IMR-90 (cell line): Measurements from ENCODE around the gene SOX21. TPM values are rescaled to one million over a fixed set of nuclear protein-coding genes. Genes with fewer than 3 reads are reported as not detected.

Source experiments
- ATAC-seq: fragments of 200-7000 bp; cut with Tn5 transposase; 2 replicates; pipeline ENCODE4 v1.9.1; 2020; ENCODE audit warnings: low read depth, mild to moderate bottlenecking, moderate library complexity
- BruUV-seq: library from RNA; stranded (reverse); fragments of 400-500 nt; replicated peaks from 2 replicates; lab custom pipeline; 2021; lab: Mats Ljungman, UMichigan
- CTCF ChIA-PET: fragments of 300-600 bp; formaldehyde crosslinking; extraction: SDS; loops from one replicate; lab custom pipeline; 2021; ENCODE audit warnings: antibody characterized with exemption; lab: Yijun Ruan, JAX
- POLR2A ChIA-PET: fragments of 300-600 bp; sonication (Branson Sonifier 250); formaldehyde crosslinking; loops from one replicate; lab custom pipeline; 2022; ENCODE audit warnings: antibody characterized with exemption; ENCODE audit not compliant: unreplicated experiment; lab: Charles Lee
- DNase-seq: peaks from one replicate; pipeline ENCODE4 v3.0.0; 2013
- H2AFZ ChIP-seq: replicated peaks from 2 replicates; pipeline ENCODE3; 2013; ENCODE audit warnings: low read length, mild to moderate bottlenecking; ENCODE audit not compliant: poor library complexity
- H2AK5ac ChIP-seq: 2 replicates; pipeline ENCODE4 v1.6.1; 2013; ENCODE audit warnings: low read depth, low read length, inconsistent platforms
- H2AK9ac ChIP-seq: replicated peaks from 2 replicates; pipeline ENCODE3; 2013; ENCODE audit warnings: mild to moderate bottlenecking, low read depth, low read length, moderate library complexity; ENCODE audit not compliant: poor library complexity
- H2BK120ac ChIP-seq: 2 replicates; pipeline ENCODE4 v1.6.1; 2013; ENCODE audit warnings: low read depth, low read length, inconsistent platforms
- H2BK15ac ChIP-seq: 3 replicates; pipeline ENCODE4 v1.6.1; 2013; ENCODE audit warnings: low read depth, low read length, inconsistent platforms
- H2BK20ac ChIP-seq: 2 replicates; pipeline ENCODE4 v1.6.1; 2013; ENCODE audit warnings: low read depth, mild to moderate bottlenecking, inconsistent platforms, low read length, moderate library complexity
- H2BK5ac ChIP-seq: 2 replicates; pipeline ENCODE4 v1.6.1; 2013; ENCODE audit warnings: mild to moderate bottlenecking, low read depth, low read length, inconsistent platforms; ENCODE audit not compliant: poor library complexity, severe bottlenecking
- H3K14ac ChIP-seq: replicated peaks from 2 replicates; pipeline ENCODE4 v1.6.1; 2013; ENCODE audit warnings: low read depth, low read length, inconsistent platforms
- H3K18ac ChIP-seq: 2 replicates; pipeline ENCODE4 v1.6.1; 2013; ENCODE audit warnings: low read depth, low read length, control low read depth
- H3K23ac ChIP-seq: 2 replicates; pipeline ENCODE4 v1.6.1; 2013; ENCODE audit warnings: low read depth, low read length, inconsistent platforms
- H3K27ac ChIP-seq: 2 replicates; pipeline ENCODE4 v1.5.1; 2013; ENCODE audit warnings: mild to moderate bottlenecking, control low read depth, low read length; ENCODE audit not compliant: insufficient read depth
- H3K27me3 ChIP-seq: 2 replicates; pipeline ENCODE4 v1.6.1; 2013; ENCODE audit warnings: low read length; ENCODE audit not compliant: control insufficient read depth, insufficient read depth
- H3K36me3 ChIP-seq: 2 replicates; pipeline ENCODE4 v1.6.1; 2013; ENCODE audit warnings: low read length, mixed read lengths; ENCODE audit not compliant: control insufficient read depth, insufficient read depth
- H3K4ac ChIP-seq: 2 replicates; pipeline ENCODE4 v1.6.1; 2013; ENCODE audit warnings: low read depth, low read length, inconsistent platforms
- H3K4me1 ChIP-seq: 2 replicates; pipeline ENCODE4 v1.6.1; 2013; ENCODE audit warnings: low read length, mixed read lengths; ENCODE audit not compliant: control insufficient read depth, insufficient read depth
- H3K4me2 ChIP-seq: 2 replicates; pipeline ENCODE4 v1.6.1; 2013; ENCODE audit warnings: low read depth, mild to moderate bottlenecking, control low read depth, low read length, moderate library complexity
- H3K4me3 ChIP-seq: 2 replicates; pipeline ENCODE4 v1.5.1; 2013; ENCODE audit warnings: low read depth, mild to moderate bottlenecking, control low read depth, low read length, moderate library complexity; ENCODE audit not compliant: insufficient read depth
- H3K56ac ChIP-seq: 2 replicates; pipeline ENCODE4 v1.6.1; 2013; ENCODE audit warnings: low read length, inconsistent platforms; ENCODE audit not compliant: insufficient read depth; ENCODE audit errors: extremely low read depth
- H3K79me1 ChIP-seq, 2 experiments: 2 replicates each; pipeline ENCODE4 v1.6.1; 2013; ENCODE audit warnings: low read length in 2 of 2, inconsistent platforms in 1 of 2, low read depth in 1 of 2
- H3K9ac ChIP-seq: 2 replicates; pipeline ENCODE4 v1.6.1; 2013; ENCODE audit warnings: low read depth, low read length, control low read depth
- H3K9me1 ChIP-seq: 2 replicates; pipeline ENCODE4 v1.6.1; 2013; ENCODE audit warnings: low read length, inconsistent platforms; ENCODE audit not compliant: insufficient read depth
- H3K9me3 ChIP-seq: 2 replicates; pipeline ENCODE4 v1.6.1; 2013; ENCODE audit warnings: low read length; ENCODE audit not compliant: control insufficient read depth, insufficient read depth
- H4K20me1 ChIP-seq: 2 replicates; pipeline ENCODE4 v1.6.1; 2013; ENCODE audit warnings: low read length, inconsistent platforms; ENCODE audit not compliant: insufficient read depth
- H4K5ac ChIP-seq: 2 replicates; pipeline ENCODE4 v1.6.1; 2013; ENCODE audit warnings: mild to moderate bottlenecking, low read depth, low read length, control low read depth
- H4K8ac ChIP-seq, 2 experiments: 2 replicates each; pipeline ENCODE4 v1.6.1; 2013; ENCODE audit warnings: low read depth in 2 of 2, low read length in 2 of 2, control low read depth in 1 of 2, inconsistent platforms in 1 of 2
- H4K91ac ChIP-seq: 2 replicates; pipeline ENCODE4 v1.6.1; 2013; ENCODE audit warnings: low read depth, low read length, inconsistent platforms; ENCODE audit not compliant: insufficient read depth
- CEBPB ChIP-seq: IDR thresholded peaks from 2 replicates; pipeline ENCODE4 v1.6.1; 2012; ENCODE audit warnings: low read depth, low read length, improper control_type of control experiment
- CHD1 ChIP-seq: IDR thresholded peaks from 2 replicates; pipeline ENCODE4 v1.6.1; 2012; ENCODE audit warnings: low read depth, low read length, improper control_type of control experiment
- MAFK ChIP-seq: IDR thresholded peaks from 2 replicates; pipeline ENCODE4 v1.6.1; 2012; ENCODE audit warnings: low read depth, low read length, improper control_type of control experiment
- MAZ ChIP-seq: IDR thresholded peaks from 2 replicates; pipeline ENCODE4 v1.6.1; 2012; ENCODE audit warnings: low read depth, mild to moderate bottlenecking, low read length, improper control_type of control experiment, moderate library complexity, borderline replicate concordance
- MXI1 ChIP-seq: IDR thresholded peaks from 2 replicates; pipeline ENCODE4 v1.6.1; 2012; ENCODE audit warnings: low read depth, mild to moderate bottlenecking, low read length, moderate library complexity, borderline replicate concordance
- RFX5 ChIP-seq: IDR thresholded peaks from 2 replicates; pipeline ENCODE4 v1.8.0; 2012; ENCODE audit warnings: low read depth, mild to moderate bottlenecking, low read length, moderate library complexity
- WGBS, 2 experiments: methylation state at CpG; one replicate each; pipeline versions ENCODE4 v1.1.5 to v1.1.7; 2013; ENCODE audit warnings: missing lambda C conversion rate in 2 of 2; ENCODE audit not compliant: insufficient read length in 1 of 2; ENCODE audit errors: extremely low coverage in 2 of 2; 5-methylcytosine and 5-hydroxymethylcytosine counted together
- dilution Hi-C: fragments of 300-500 bp; cut with HindIII; formaldehyde crosslinking; loops from one replicate; pipeline ENCODE4 v1.14.3; 2018; ENCODE audit warnings: low sequenced_read_pairs; ENCODE audit not compliant: unreplicated experiment
- in situ Hi-C: fragments of 300-500 bp; cut with MboI; formaldehyde crosslinking; loops from 3 replicates; pipeline ENCODE4 v1.14.3; 2019; ENCODE audit warnings: low sequenced_read_pairs, inconsistent platforms, mixed read lengths
- intact Hi-C: fragments of 100-400 bp; cut with micrococcal nuclease; formaldehyde crosslinking; loops from 2 replicates; pipeline ENCODE4 v1.10.0; 2022
- polyA plus RNA-seq, 3 experiments: library from polyadenylated mRNA; depleted of rRNA; stranded (reverse); fragments of >200 nt; gene quantifications; 2 replicates each; pipeline ENCODE4 v1.2.3, GENCODE V29; 2012; ENCODE audit warnings: low replicate concordance in 1 of 3
- total RNA-seq: library from RNA; depleted of rRNA; stranded (reverse); fragments of >200 nt; gene quantifications from 2 replicates; pipeline ENCODE4 v1.2.3, GENCODE V29; 2012

The SOX21 gene
- total and polyA plus RNA-seq, 2 of the 4 experiments (the other 2 are of a cell fraction), result not detected

GRCh38 chr13:94749162-94749561 is 36.8 kb upstream of the SOX21 start:
- Histone ChIP-seq H3K9me3 (no peaks in the 10 kb centered on the region), H2AFZ (no peak overlapping the region), H3K56ac (no peak overlapping the region), H3K23ac (no peak overlapping the region), H3K4me1 (no peaks in the 10 kb centered on the region), H2BK20ac (no peak overlapping the region), H2BK5ac (no peak overlapping the region), H2BK120ac (no peak overlapping the region), H2BK15ac (no peak overlapping the region), H4K5ac (no peak overlapping the region), H4K8ac (no peak overlapping the region), H3K9me1 (no peaks in the 10 kb centered on the region), H2AK9ac (no peak overlapping the region), H3K18ac (no peak overlapping the region), H4K20me1 (no peaks in the 10 kb centered on the region), H3K27ac (no peak overlapping the region), H3K36me3 (no peaks in the 10 kb centered on the region), H3K4me3 (no peak overlapping the region), H3K27me3 (peaks cover 3% of the 10 kb centered on the region), H3K14ac (no peak overlapping the region), H3K9ac (no peak overlapping the region), H3K4me2 (no peak overlapping the region), H3K79me1 (no peaks in the 10 kb centered on the region), H3K4ac (no peak overlapping the region), H2AK5ac (no peak overlapping the region), H4K91ac (no peak overlapping the region)
- no peak for DNase-seq
- no peak for ATAC-seq
- in situ Hi-C loops (no loop called here), dilution Hi-C loops (no loop called here), intact Hi-C loops (no loop called here)
- ChIA-PET CTCF (no interaction called here), POLR2A (no interaction called here)
- WGBS, 2 experiments, result no CpG with 5 or more reads among the region's 1 CpG
- no peak for TF ChIP-seq CEBPB
- TF ChIP-seq MAFK, result no peak
- no peak for TF ChIP-seq CHD1
- TF ChIP-seq MXI1, result no peak
- no peak for TF ChIP-seq RFX5
- no peak for TF ChIP-seq MAZ
- BruUV-seq, result no TSS peak
